HEK293 (cell line): ENCODE measurements around the gene MYH11.

Experiments used
- REST ChIP-seq: fragments of 450-650 bp; formaldehyde crosslinking; IDR thresholded peaks from 2 replicates; pipeline ENCODE4 v1.5.1; 2016; ENCODE audit warnings: missing biosample characterization, missing genetic modification characterization
- ZNF274 ChIP-seq, 2 experiments: fragments of 200-500 bp in 1 of 2; fragments of 450-650 bp in 1 of 2; sonication (Bioruptor generic) in 1 of 2; formaldehyde crosslinking in 1 of 2; IDR thresholded peaks; 2 replicates each; pipeline versions ENCODE4 v1.5.1 to v1.6.1; 2014 to 2016; ENCODE audit warnings: borderline replicate concordance in 1 of 2, inconsistent platforms in 1 of 2, low read length in 1 of 2, missing biosample characterization in 1 of 2, missing genetic modification characterization in 1 of 2
- ZNF292 ChIP-seq: fragments of 450-650 bp; formaldehyde crosslinking; IDR thresholded peaks from 2 replicates; pipeline ENCODE4 v1.5.1; 2016; ENCODE audit warnings: low read depth, missing biosample characterization, missing genetic modification characterization, borderline replicate concordance
- ZNF791 ChIP-seq: fragments of 450-650 bp; formaldehyde crosslinking; IDR thresholded peaks from 2 replicates; pipeline ENCODE4 v1.5.1; 2016; ENCODE audit warnings: missing biosample characterization, missing genetic modification characterization
- TF ChIP-seq, protein P1 (sequence below): fragments of 450-650 bp; formaldehyde crosslinking; IDR thresholded peaks from 2 replicates; pipeline ENCODE4 v1.5.1; 2016; ENCODE audit warnings: missing biosample characterization, missing genetic modification characterization

DNA sequence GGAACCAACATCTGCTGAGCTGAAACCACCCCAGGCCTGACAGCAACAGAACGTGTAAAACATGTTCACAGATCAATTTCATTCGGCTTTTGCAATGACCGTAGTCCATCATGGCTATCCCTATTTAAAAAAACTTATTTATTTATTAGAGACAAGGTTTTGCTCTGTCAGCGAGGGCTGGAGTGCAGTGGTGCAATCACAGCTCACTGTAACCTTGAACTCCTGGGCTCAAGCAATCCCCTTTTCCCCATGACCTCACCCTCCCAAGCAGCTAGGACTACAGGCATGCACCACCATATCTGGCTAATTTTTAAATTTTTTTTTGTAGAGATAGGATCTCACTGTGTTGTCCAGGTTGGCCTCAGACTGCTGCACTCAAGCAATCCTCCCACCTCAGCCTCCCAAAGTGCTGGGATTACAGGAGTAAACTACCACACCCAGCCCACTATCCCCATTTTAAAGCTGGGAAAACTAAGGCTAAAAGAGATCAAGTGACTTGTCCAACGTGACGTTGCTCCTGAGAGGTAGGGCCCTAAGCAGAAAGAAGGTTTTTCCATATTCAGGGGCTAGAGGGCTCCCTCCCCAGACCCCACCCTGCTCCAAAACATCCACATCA, 77.7 kb downstream of the MYH11 start:
- TF ChIP-seq, protein P1, sequence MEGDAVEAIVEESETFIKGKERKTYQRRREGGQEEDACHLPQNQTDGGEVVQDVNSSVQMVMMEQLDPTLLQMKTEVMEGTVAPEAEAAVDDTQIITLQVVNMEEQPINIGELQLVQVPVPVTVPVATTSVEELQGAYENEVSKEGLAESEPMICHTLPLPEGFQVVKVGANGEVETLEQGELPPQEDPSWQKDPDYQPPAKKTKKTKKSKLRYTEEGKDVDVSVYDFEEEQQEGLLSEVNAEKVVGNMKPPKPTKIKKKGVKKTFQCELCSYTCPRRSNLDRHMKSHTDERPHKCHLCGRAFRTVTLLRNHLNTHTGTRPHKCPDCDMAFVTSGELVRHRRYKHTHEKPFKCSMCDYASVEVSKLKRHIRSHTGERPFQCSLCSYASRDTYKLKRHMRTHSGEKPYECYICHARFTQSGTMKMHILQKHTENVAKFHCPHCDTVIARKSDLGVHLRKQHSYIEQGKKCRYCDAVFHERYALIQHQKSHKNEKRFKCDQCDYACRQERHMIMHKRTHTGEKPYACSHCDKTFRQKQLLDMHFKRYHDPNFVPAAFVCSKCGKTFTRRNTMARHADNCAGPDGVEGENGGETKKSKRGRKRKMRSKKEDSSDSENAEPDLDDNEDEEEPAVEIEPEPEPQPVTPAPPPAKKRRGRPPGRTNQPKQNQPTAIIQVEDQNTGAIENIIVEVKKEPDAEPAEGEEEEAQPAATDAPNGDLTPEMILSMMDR: no peak
- TF ChIP-seq ZNF274 (IDR thresholded peaks at IDR 0.05; ENCODE audit: low read length) (no peak), ZNF274 (tag by site-specific recombination; IDR thresholded peaks at IDR 0.05; ENCODE audit: borderline replicate concordance) (no peak), ZNF791 (tag by site-specific recombination) (no peak), REST (tag by site-specific recombination) (no peak), ZNF292 (tag by site-specific recombination) (no peak)
